ENCODE measurements around the gene UBQLN2. TPM values are rescaled to one million over a fixed set of nuclear protein-coding genes. Genes with fewer than 3 reads are reported as not detected.
"Not testable (repeated sequence)": the region's sequence is repeated elsewhere in the genome, so short reads cannot be mapped to it uniquely, and the experiment has no call there.

The UBQLN2 gene
- 10 to 100 TPM; 48.7 to 52.0 TPM for total RNA-seq

DNA sequence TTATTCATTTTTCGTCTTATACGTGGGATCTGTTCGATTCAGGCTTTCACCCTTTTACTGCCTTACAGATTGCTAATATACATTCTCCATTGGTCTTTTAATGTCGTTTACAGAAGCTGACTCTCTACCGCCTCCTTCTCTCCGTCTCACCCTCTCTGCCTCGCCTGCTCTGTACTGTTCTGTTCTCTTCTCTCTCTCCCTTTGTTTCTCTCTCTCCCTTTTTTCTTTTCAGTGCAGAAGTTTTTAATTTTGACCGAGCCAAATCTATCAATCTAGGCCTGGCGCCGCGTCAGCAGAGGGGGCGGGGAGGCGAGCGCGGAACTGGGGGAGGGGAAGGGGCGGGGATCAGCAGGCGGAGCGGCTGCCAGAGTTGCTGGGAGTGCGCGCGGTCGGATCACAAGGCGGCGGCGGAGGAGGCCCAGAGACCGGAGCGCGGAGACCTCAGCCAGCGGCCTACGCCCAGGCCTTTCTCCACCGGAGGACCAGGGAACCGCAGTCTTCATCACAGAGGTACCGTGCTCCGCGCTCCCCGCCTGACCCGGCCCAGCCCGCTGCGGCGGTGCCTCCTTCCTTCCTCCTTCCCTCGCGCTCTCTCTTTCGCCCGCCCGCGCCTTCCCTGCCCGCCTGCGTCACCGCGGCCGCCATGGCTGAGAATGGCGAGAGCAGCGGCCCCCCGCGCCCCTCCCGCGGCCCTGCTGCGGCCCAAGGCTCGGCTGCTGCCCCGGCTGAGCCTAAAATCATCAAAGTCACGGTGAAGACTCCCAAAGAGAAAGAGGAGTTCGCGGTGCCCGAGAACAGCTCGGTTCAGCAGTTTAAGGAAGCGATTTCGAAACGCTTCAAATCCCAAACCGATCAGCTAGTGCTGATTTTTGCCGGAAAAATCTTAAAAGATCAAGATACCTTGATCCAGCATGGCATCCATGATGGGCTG is at the start of gene UBQLN2:
Gene UBQLN2, plus strand, starts transcription at position 397 of the 931 bp plus-strand sequence. Its CDS starts 247 bp downstream, at position 644.
- H3K9me3 Mint-ChIP-seq, result no peaks in the 10 kb centered on the region
- DNase-seq, result peak; percentile 84
- peaks cover 28% of the 10 kb centered on the region for H3K36me3 Mint-ChIP-seq (ENCODE audit: low read depth)
- ChIA-PET CTCF (interaction anchor here (0.9 kb wide), 1 partner anchor 165 kb away, joined by 3 read pairs; no protein-coding TSS in a partner anchor), POLR2A (interaction anchor here (0.6 to 1.0 kb wide), 5 partner anchors 10 to 846 kb away, joined by 3 read pairs; partner anchors contain the start of gene RRAGB)
- peaks cover 11% of the 10 kb centered on the region for H3K4me1 Mint-ChIP-seq
- peak within 1 kb of the TSS; percentile 97 for H3K27ac Mint-ChIP-seq
- peak within 1 kb of the TSS; percentile 82 for H3K4me3 Mint-ChIP-seq
- H3K27me3 Mint-ChIP-seq, result no peaks in the 10 kb centered on the region

GRCh38 chrX:56519642-56520041 is 43.8 kb upstream of the UBQLN2 start:
- POLR2A ChIA-PET, result no interaction called here
- Mint-ChIP-seq H3K27ac (no peak overlapping the region), H3K27me3 (no peaks in the 10 kb centered on the region), H3K4me1 (no peaks in the 10 kb centered on the region), H3K4me3 (no peak overlapping the region), H3K9me3 (no peaks in the 10 kb centered on the region), H3K36me3 (ENCODE audit: low read depth) (no peaks in the 10 kb centered on the region)
- CTCF ChIA-PET, result no interaction called here
- DNase-seq, result no peak

DNA sequence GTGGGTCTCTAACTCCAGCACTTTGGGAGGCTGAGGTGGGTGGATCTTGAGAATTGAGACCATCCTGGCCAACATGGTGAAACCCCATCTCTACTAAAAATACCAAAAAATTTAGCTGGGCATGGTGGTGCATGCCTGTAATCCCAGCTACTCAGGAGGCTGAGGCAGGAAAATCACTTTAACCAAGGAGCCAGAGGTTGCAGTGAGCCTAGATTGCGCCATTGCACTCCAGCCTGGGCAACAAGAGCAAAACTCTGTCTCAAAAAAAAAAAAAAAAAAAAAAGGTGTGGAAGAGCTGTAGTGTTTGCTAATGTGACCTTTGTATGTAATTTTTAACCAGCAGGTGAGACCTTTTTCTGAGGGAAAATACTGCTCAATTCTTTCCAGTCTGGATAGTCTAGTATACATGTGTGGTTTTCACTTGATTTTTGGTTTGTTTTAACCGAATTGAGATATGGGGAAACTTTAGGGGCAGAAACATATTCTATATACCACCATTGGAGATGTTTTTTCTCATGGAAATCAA is 33.9 kb upstream of the UBQLN2 start:
- H3K4me3 Mint-ChIP-seq; DNase-seq; H3K36me3 Mint-ChIP-seq (ENCODE audit: low read depth); CTCF ChIA-PET; H3K4me1 Mint-ChIP-seq; H3K27me3 Mint-ChIP-seq; H3K27ac Mint-ChIP-seq; POLR2A ChIA-PET; H3K9me3 Mint-ChIP-seq: not testable (repeated sequence)

GRCh38 chrX:56530011-56530410 is 33.4 kb upstream of the UBQLN2 start:
- Mint-ChIP-seq H3K27me3 (no peaks in the 10 kb centered on the region), H3K4me3 (no peak overlapping the region), H3K36me3 (ENCODE audit: low read depth) (peaks cover 3% of the 10 kb centered on the region), H3K27ac (no peak overlapping the region), H3K4me1 (no peaks in the 10 kb centered on the region), H3K9me3 (no peaks in the 10 kb centered on the region)
- DNase-seq, result no peak
- POLR2A ChIA-PET, result no interaction called here
- CTCF ChIA-PET, result no interaction called here

- Mint-ChIP-seq H3K4me1 (no peaks in the 10 kb centered on the region), H3K27ac (no peak overlapping the region), H3K36me3 (ENCODE audit: low read depth) (peaks cover 6% of the 10 kb centered on the region), H3K9me3 (peaks cover 12% of the 10 kb centered on the region), H3K27me3 (no peaks in the 10 kb centered on the region), H3K4me3 (no peak overlapping the region)
- ChIA-PET CTCF (no interaction called here), POLR2A (no interaction called here)
- DNase-seq, result no peak
Observed at GRCh38 chrX:56550667-56551066, 12.8 kb upstream of the UBQLN2 start.

DNA sequence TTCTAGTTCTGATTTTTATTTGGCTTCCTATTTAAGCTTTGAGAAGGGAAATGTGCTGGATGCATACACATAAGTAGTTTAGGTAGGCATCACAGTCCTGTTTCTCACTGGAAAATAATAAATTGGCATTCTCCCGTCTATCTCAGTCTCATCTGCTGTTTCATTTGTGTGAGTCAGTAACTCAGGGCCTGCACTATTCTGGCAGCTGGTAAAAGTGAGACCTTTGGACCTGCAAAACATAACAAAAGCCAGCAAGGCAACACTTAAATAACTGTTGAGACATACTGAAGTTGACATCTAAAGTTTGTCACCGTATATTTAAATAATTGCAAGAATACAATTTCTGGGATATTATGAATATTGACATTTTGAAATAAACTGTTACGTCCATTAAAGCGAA is 8.6 kb upstream of the UBQLN2 start:
- Mint-ChIP-seq H3K4me1 (no peaks in the 10 kb centered on the region), H3K4me3 (no peak overlapping the region), H3K36me3 (ENCODE audit: low read depth) (no peaks in the 10 kb centered on the region), H3K9me3 (no peaks in the 10 kb centered on the region), H3K27me3 (no peaks in the 10 kb centered on the region), H3K27ac (no peak overlapping the region)
- CTCF ChIA-PET, result no interaction called here
- POLR2A ChIA-PET, result no interaction called here
- no peak for DNase-seq

- Mint-ChIP-seq H3K27ac (no peak overlapping the region), H3K9me3 (no peaks in the 10 kb centered on the region), H3K4me3 (no peak overlapping the region), H3K27me3 (no peaks in the 10 kb centered on the region), H3K4me1 (peaks cover 2% of the 10 kb centered on the region), H3K36me3 (ENCODE audit: low read depth) (no peaks in the 10 kb centered on the region)
- POLR2A ChIA-PET, result no interaction called here
- CTCF ChIA-PET, result no interaction called here
- DNase-seq, result no peak
Observed at GRCh38 chrX:56557376-56557929, 6.0 kb upstream of the UBQLN2 start.

DNA sequence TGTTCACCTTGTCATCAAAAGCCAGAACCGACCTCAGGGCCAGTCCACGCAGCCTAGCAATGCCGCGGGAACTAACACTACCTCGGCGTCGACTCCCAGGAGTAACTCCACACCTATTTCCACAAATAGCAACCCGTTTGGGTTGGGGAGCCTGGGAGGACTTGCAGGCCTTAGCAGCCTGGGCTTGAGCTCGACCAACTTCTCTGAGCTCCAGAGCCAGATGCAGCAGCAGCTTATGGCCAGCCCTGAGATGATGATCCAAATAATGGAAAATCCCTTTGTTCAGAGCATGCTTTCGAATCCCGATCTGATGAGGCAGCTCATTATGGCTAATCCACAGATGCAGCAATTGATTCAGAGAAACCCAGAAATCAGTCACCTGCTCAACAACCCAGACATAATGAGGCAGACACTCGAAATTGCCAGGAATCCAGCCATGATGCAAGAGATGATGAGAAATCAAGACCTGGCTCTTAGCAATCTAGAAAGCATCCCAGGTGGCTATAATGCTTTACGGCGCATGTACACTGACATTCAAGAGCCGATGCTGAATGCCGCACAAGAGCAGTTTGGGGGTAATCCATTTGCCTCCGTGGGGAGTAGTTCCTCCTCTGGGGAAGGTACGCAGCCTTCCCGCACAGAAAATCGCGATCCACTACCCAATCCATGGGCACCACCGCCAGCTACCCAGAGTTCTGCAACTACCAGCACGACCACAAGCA is 898 bp downstream of the UBQLN2 start:
- peaks cover 18% of the 10 kb centered on the region for H3K4me1 Mint-ChIP-seq
- no peaks in the 10 kb centered on the region for H3K9me3 Mint-ChIP-seq
- H3K36me3 Mint-ChIP-seq (ENCODE audit: low read depth), result peaks cover 35% of the 10 kb centered on the region
- H3K27me3 Mint-ChIP-seq, result no peaks in the 10 kb centered on the region
- ChIA-PET CTCF (interaction anchor here (0.9 kb wide), 1 partner anchor 164 kb away, joined by 3 read pairs; no protein-coding TSS in a partner anchor), POLR2A (interaction anchor here (0.6 to 2.2 kb wide), 8 partner anchors 9 to 847 kb away, joined by 3 to 8 read pairs (median 3); partner anchors contain the start of gene RRAGB)
- peak overlapping the region; percentile 82 for H3K4me3 Mint-ChIP-seq
- peak; percentile 25 for DNase-seq
- H3K27ac Mint-ChIP-seq, result peak overlapping the region; percentile 97

- peaks cover 41% of the 10 kb centered on the region for H3K36me3 Mint-ChIP-seq (ENCODE audit: low read depth)
- peak; percentile 20 for DNase-seq
- ChIA-PET CTCF (interaction anchor here (0.9 kb wide), 1 partner anchor 162 kb away, joined by 3 read pairs; no protein-coding TSS in a partner anchor), POLR2A (interaction anchor here (1.0 to 2.2 kb wide), 4 partner anchors 163 to 283 kb away, joined by 3 to 8 read pairs (median 4); no protein-coding TSS in a partner anchor)
- peak overlapping the region; percentile 82 for H3K4me3 Mint-ChIP-seq
- no peaks in the 10 kb centered on the region for H3K9me3 Mint-ChIP-seq
- no peaks in the 10 kb centered on the region for H3K27me3 Mint-ChIP-seq
- H3K4me1 Mint-ChIP-seq, result peaks cover 25% of the 10 kb centered on the region
- H3K27ac Mint-ChIP-seq, result peak overlapping the region; percentile 97
Observed at GRCh38 chrX:56564921-56565840, 1.8 kb downstream of the UBQLN2 start.

DNA sequence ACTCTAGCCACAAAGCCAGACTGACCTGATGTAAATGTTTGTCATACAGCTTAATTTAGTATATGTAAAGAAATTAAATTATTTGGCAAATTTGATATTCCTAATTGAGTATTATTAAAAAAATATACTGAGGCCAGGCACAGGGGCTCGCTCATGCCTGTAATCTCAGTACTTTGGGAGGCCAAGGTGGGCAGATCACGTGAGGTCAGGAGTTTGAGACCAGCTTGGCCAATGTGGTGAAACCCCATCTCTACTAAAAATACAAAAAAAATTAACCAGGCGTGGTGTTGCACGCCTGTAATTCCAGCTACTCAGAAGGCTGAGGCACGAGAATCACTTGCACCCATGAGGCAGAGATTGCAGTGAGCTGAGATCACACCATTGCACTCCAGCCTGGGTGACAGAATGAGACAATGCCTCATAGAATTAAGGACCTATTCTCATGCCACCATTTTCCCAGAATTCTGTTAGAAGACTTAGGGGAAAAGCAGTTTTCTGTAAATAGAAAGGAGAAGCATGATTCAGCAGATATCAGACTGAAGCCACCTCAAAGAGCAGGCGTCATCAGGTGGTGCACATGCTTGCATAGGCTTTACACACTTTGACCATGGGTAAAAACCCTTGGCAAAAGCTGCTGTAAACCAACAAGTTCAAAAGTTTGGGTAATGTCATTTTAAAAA is 6.1 kb downstream of the UBQLN2 start:
- ChIA-PET POLR2A (interaction anchor here (0.6 kb wide), 1 partner anchor 290 kb away, joined by 3 read pairs; no protein-coding TSS in a partner anchor), CTCF (no interaction called here)
- no peak for DNase-seq
- Mint-ChIP-seq H3K4me1 (peaks cover 38% of the 10 kb centered on the region), H3K36me3 (ENCODE audit: low read depth) (peaks cover 63% of the 10 kb centered on the region), H3K27ac (no peak overlapping the region), H3K4me3 (no peak overlapping the region), H3K9me3 (no peaks in the 10 kb centered on the region), H3K27me3 (no peaks in the 10 kb centered on the region)

GRCh38 chrX:56572975-56573374 is 9.5 kb downstream of the UBQLN2 start:
- DNase-seq, result no peak
- Mint-ChIP-seq H3K27ac (no peak overlapping the region), H3K27me3 (no peaks in the 10 kb centered on the region), H3K9me3 (peaks cover 2% of the 10 kb centered on the region), H3K36me3 (ENCODE audit: low read depth) (peaks cover 65% of the 10 kb centered on the region), H3K4me3 (no peak overlapping the region), H3K4me1 (peaks cover 40% of the 10 kb centered on the region)
- ChIA-PET CTCF (no interaction called here), POLR2A (interaction anchor here (1.6 kb wide), 1 partner anchor 9 kb away, joined by 3 read pairs; no protein-coding TSS in a partner anchor)

Measured in activated CD4-positive, alpha-beta memory T cell treated with anti-CD3 and anti-CD28 coated beads, Interleukin-2, amount 10 ng/mL, durations not matched to agents 7 days and 5 days (primary cell).